ENCODE measurements around the gene GNG13. TPM values are rescaled to one million over a fixed set of nuclear protein-coding genes. Genes with fewer than 3 reads are reported as not detected.

Gene GNG13
- total RNA-seq, 1 experiment from 2014 or later, result not detected

DNA sequence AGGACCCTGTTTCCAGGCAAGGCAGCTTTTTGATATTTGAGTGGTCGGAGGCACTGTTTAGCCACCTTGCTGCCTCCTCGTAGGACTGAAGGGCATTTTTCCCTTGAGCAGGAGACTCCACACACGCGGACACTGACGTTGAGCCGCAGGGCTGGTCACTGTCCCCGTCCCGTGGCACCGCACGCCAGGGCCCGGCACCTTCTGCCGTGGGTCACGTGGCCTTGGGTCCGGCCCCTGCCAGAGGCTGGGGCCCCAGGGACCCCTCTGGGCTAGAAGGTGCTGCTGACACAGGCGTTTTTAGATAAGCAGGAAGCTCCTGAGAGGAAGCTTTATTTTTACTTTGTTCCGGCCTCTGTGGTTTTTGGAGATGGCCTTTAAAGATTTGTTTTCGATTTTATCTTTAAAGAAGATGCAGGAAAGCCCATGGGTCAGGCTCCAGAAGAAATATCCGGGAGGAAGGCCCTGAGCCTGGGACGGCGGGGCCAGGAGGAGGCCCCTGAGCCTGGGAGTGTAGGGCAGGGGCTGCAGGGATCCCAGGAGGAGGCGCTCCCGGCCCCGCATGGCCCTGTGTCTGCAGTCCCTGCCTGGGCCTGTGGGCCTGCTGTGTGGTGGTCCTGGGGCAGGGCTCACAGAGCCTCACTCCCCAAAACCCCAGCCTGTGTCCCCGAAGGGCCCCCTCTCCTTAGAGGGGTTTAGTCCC, 30.5 kb upstream of the GNG13 start:
- Histone ChIP-seq H3K9me2 (replicated peaks; ENCODE audit: low read length) (no peaks in the 10 kb centered on the region), H3K79me2 (ENCODE audit: low read length) (no peaks in the 10 kb centered on the region), H4K20me1 (ENCODE audit: low read length) (no peaks in the 10 kb centered on the region), H3K27me3 (ENCODE audit: low read length) (no peaks in the 10 kb centered on the region), H3K9me3 (ENCODE audit: low read length) (no peaks in the 10 kb centered on the region), H3K4me1 (ENCODE audit: insufficient read depth, low read length) (no peaks in the 10 kb centered on the region), H3K9ac (ENCODE audit: low read length) (no peak overlapping the region), H3K27ac (ENCODE audit: low read length) (no peak overlapping the region), H2AFZ (ENCODE audit: low read length) (no peak overlapping the region), H3K4me2 (ENCODE audit: low read length) (no peak overlapping the region), H3K36me3 (ENCODE audit: low read depth, low read length) (no peaks in the 10 kb centered on the region), H3F3A (ENCODE audit: low read length, unreplicated experiment) (no peaks in the 10 kb centered on the region), H3K4me3 (ENCODE audit: low read length) (no peak overlapping the region)
- DNase-seq (no peak), ATAC-seq (no peak)
- TF ChIP-seq, protein P1, sequence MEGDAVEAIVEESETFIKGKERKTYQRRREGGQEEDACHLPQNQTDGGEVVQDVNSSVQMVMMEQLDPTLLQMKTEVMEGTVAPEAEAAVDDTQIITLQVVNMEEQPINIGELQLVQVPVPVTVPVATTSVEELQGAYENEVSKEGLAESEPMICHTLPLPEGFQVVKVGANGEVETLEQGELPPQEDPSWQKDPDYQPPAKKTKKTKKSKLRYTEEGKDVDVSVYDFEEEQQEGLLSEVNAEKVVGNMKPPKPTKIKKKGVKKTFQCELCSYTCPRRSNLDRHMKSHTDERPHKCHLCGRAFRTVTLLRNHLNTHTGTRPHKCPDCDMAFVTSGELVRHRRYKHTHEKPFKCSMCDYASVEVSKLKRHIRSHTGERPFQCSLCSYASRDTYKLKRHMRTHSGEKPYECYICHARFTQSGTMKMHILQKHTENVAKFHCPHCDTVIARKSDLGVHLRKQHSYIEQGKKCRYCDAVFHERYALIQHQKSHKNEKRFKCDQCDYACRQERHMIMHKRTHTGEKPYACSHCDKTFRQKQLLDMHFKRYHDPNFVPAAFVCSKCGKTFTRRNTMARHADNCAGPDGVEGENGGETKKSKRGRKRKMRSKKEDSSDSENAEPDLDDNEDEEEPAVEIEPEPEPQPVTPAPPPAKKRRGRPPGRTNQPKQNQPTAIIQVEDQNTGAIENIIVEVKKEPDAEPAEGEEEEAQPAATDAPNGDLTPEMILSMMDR (conservative IDR thresholded peaks at IDR 0.05; ENCODE audit: low read depth, low read length), result no peak
- TF ChIP-seq EZH2phosphoT487 (IDR thresholded peaks at IDR 0.05; ENCODE audit: borderline replicate concordance, low read length), result no peak
- no peak for TF ChIP-seq EZH2 (IDR thresholded peaks at IDR 0.05; ENCODE audit: low read length, unreplicated experiment)
- intact Hi-C loops (cut with micrococcal nuclease), result no loop called here
- CTCF ChIA-PET, result no interaction called here
- POLR2A ChIA-PET (ENCODE audit: unreplicated experiment), result no interaction called here
- no TSS peak for BruUV-seq (replicated peaks)

DNA sequence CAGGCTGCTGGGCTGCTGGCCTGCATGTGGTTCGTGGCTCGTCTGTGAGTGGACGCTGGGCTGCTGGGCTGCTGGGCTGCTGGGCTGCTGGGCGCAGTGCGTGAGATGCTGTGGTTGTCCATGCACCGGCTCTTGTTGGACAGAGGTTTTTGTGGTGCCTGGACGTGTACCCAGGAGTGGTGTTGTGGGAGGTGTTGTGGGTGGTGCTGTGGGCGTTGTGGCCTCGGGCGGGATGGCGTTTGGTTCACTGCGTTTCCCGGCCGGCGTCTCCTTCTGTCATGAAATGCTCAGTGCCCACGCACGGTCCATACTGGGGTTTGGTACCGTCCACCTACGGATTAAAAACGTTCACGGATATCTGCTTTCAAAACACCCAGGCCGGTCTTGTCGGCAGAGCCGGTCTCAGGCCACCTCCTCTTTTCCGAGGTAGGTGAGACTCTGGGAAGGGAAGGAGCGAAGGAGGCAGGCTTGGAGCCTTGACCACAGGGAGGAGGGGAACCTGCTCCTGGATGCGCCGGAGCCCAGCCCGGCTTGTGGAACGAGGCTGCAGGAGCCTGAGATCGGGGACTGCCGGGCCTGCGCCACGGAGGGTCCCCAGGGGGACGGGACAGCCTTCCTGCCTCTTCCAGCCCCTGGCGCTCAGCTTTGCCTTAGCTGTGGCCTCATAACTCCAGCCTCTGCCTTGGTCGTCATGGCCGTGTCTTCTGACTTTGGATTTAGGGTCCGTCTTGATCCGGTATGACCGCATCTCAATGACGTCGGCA, 29.8 kb upstream of the GNG13 start:
- TF ChIP-seq, protein P1 (conservative IDR thresholded peaks at IDR 0.05; ENCODE audit: low read depth, low read length), result no peak
- no peak for TF ChIP-seq EZH2 (IDR thresholded peaks at IDR 0.05; ENCODE audit: low read length, unreplicated experiment)
- no peak for TF ChIP-seq EZH2phosphoT487 (IDR thresholded peaks at IDR 0.05; ENCODE audit: borderline replicate concordance, low read length)
- ATAC-seq (no peak), DNase-seq (no peak)
- Histone ChIP-seq H3F3A (ENCODE audit: low read length, unreplicated experiment) (no peaks in the 10 kb centered on the region), H3K9me2 (replicated peaks; ENCODE audit: low read length) (no peaks in the 10 kb centered on the region), H3K9me3 (ENCODE audit: low read length) (no peaks in the 10 kb centered on the region), H2AFZ (ENCODE audit: low read length) (no peak overlapping the region), H3K4me3 (ENCODE audit: low read length) (no peak overlapping the region), H3K79me2 (ENCODE audit: low read length) (no peaks in the 10 kb centered on the region), H3K36me3 (ENCODE audit: low read depth, low read length) (no peaks in the 10 kb centered on the region), H3K27me3 (ENCODE audit: low read length) (no peaks in the 10 kb centered on the region), H3K27ac (ENCODE audit: low read length) (no peak overlapping the region), H3K9ac (ENCODE audit: low read length) (no peak overlapping the region), H4K20me1 (ENCODE audit: low read length) (no peaks in the 10 kb centered on the region), H3K4me2 (ENCODE audit: low read length) (no peak overlapping the region), H3K4me1 (ENCODE audit: insufficient read depth, low read length) (no peaks in the 10 kb centered on the region)
- intact Hi-C loops (cut with micrococcal nuclease), result no loop called here
- ChIA-PET CTCF (no interaction called here), POLR2A (ENCODE audit: unreplicated experiment) (no interaction called here)
- no TSS peak for BruUV-seq (replicated peaks)

DNA sequence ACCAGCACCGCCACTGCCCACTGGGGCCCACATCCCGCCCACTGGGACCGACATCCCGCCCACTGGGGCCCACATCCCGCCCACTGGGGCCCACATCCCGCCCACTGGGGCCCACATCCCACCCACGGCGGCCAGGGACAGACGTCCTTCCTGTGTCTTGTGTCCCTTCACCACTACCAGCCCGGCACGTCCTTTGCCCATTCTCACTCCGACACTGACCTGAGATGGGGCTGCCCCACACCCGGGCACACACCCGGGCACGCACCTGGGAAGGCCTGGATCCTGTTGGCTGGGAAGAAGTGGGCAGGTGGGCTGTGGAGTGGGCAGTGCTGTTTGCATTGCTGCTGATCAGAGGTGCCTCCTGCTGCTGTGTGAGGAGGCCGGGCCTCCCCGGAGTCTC, 28.4 kb upstream of the GNG13 start:
- POLR2A ChIA-PET (ENCODE audit: unreplicated experiment), result no interaction called here
- DNase-seq, result no peak
- TF ChIP-seq, protein P1 (conservative IDR thresholded peaks at IDR 0.05; ENCODE audit: low read depth, low read length), result no peak
- TF ChIP-seq EZH2phosphoT487 (IDR thresholded peaks at IDR 0.05; ENCODE audit: borderline replicate concordance, low read length), result no peak
- TF ChIP-seq EZH2 (IDR thresholded peaks at IDR 0.05; ENCODE audit: low read length, unreplicated experiment), result no peak

More for the DNA sequence above, 28.4 kb upstream of the GNG13 start:
- Histone ChIP-seq H3K36me3 (ENCODE audit: low read depth, low read length) (no peaks in the 10 kb centered on the region), H3K9me3 (ENCODE audit: low read length) (no peaks in the 10 kb centered on the region), H3K4me3 (ENCODE audit: low read length) (no peak overlapping the region), H3K27ac (ENCODE audit: low read length) (no peak overlapping the region), H4K20me1 (ENCODE audit: low read length) (no peaks in the 10 kb centered on the region), H3K9me2 (replicated peaks; ENCODE audit: low read length) (no peaks in the 10 kb centered on the region), H3K27me3 (ENCODE audit: low read length) (no peaks in the 10 kb centered on the region), H3K79me2 (ENCODE audit: low read length) (no peaks in the 10 kb centered on the region), H3K4me1 (ENCODE audit: insufficient read depth, low read length) (no peaks in the 10 kb centered on the region), H3K9ac (ENCODE audit: low read length) (no peak overlapping the region), H3F3A (ENCODE audit: low read length, unreplicated experiment) (no peaks in the 10 kb centered on the region), H3K4me2 (ENCODE audit: low read length) (no peak overlapping the region), H2AFZ (ENCODE audit: low read length) (no peak overlapping the region)
- no TSS peak for BruUV-seq (replicated peaks)
- CTCF ChIA-PET, result no interaction called here
- intact Hi-C loops (cut with micrococcal nuclease), result no loop called here
- no peak for ATAC-seq

Measured in PC-3 (cell line).